Measurements from ENCODE around the gene PRAMEF17.
"Not testable (repeated sequence)": the region's sequence is repeated elsewhere in the genome, so short reads cannot be mapped to it uniquely, and the experiment has no call there.

The PRAMEF17 gene, protein sequence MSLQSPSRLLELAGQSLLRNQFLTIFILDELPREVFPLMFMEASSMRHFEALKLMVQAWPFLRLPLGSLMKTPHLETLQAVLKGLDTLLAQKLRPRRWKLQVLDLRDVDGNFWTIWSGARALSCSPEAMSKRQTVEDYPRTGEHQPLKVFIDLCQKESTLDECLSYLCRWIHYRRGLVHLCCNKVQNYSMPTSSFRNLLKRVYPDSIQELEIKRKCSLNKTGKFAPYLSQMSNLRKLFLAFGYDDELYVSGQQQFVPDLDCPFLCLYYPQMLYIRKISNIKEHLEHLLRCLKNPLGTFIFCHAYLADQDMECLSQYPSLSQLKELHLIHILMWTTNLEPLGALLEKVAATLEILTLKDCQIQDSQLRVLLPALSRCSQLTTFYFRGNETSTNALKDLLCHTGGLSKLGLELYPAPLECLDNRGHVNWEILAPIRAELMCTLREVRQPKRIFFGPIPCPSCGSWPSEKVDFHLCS

DNA sequence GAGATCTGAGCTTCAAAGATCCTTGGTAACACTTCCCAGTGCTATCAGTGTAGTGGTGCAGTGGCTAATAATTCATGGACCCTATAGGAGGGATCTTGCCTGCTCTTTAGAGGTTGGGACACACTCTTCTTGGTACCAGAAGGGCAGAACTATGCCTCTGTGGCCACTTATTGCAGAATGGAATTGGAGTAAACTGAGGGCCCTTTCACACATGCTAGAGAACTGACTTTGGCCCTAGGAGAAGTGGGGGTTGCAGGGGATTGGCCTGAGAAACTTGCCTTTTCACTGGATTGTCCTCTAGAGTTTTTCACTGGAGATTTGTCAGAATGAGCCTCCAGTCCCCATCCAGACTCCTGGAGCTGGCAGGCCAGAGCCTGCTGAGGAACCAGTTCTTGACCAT lies at the start of gene PRAMEF17:
TSS of gene PRAMEF17 (plus strand) at position 301 of the 400 bp plus-strand sequence. CDS start at position 327, 26 bp downstream.
- POLR2A ChIA-PET, CTCF ChIA-PET: not testable (repeated sequence)

DNA sequence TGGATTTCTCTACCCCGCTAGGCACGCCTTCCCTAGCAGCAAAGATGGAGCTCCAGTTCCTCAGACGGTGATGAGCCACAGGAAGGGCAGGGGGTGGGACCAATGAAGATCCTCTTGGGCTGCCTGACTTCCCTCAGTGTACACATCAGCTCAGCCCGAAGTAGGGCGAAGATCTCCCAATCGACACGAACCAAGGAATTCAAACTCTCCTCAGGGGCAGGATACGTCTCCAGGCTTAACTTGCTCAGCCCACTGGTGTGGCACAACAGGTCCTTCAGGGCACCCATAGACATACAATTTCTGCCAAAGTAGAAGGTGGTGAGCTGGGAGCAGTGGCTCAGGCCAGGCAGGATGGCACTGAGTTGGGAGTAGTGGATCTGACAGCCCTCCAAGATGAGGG lies 46.9 kb upstream of the PRAMEF17 start:
- POLR2A ChIA-PET; DNase-seq (ENCODE audit: extremely low spot score); CTCF ChIA-PET: not testable (repeated sequence)

More for the DNA sequence above, at the start of gene PRAMEF17:
- not testable (repeated sequence) for DNase-seq (ENCODE audit: extremely low spot score)

DNA sequence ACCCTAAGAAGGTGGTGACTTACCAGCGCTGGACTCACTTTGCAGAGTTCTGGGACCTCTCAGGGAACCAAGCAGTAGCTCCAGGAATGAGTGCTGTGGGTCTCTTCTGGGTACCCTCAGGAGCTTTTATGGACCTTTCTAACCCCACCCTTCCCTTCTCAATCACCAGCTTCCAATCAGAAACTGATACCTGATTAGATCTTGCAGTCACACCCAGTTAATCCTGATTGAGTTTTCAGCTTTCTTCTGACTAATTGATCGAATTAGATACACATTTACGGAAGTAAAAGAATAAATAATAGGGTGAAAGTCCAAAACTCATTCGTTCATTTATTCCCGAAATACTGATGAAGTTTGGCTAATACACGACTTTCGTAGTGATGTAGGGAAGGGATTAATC lies 42.4 kb upstream of the PRAMEF17 start, which contains the start of gene PRAMEF14:
TSS of gene PRAMEF14 (minus strand) at position 101 of the 400 bp plus-strand sequence. CDS start 1,820 bp downstream, outside the sequence.
- DNase-seq (ENCODE audit: extremely low spot score); CTCF ChIA-PET; POLR2A ChIA-PET: not testable (repeated sequence)

DNA sequence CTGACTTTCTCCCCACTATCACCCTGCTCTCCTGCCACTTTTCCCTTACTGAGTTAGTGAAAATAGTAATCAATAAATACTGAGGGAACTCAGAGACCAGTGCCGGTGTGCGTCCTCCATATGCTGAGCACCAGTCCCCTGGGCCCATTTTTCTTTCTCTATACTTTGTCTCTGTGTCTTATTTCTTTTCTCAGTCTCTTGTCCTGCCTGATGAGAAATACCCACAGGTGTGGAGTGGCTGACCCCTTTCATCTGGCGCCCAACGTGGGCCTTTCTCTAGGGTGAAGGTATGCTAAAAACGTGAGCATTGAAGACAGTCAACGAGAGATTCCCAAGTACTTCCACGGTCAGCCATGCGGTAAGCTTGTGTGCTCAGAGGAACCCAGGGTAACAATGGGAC lies 36.0 kb upstream of the PRAMEF17 start:
- CTCF ChIA-PET; DNase-seq (ENCODE audit: extremely low spot score); POLR2A ChIA-PET: not testable (repeated sequence)

DNA sequence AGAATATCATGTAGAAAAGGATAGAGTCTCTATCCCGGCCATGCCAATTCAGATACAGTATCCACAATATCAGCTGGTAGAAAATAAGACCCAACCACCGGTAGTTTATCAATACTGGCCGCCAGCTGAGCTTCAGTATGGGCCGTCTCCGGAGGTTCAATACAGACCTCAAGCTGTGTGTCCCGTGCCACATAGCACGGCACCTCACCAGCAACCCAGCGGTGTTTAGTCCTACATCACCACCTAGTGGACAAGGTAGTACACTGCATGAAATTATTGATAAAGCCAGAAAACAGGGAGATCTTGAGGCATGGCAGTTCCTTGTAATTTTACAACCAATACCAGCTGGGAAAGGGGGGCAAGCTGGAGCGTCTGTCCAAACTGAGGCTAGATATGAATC lies 35.0 kb upstream of the PRAMEF17 start:
- POLR2A ChIA-PET; CTCF ChIA-PET; DNase-seq (ENCODE audit: extremely low spot score): not testable (repeated sequence)

DNA sequence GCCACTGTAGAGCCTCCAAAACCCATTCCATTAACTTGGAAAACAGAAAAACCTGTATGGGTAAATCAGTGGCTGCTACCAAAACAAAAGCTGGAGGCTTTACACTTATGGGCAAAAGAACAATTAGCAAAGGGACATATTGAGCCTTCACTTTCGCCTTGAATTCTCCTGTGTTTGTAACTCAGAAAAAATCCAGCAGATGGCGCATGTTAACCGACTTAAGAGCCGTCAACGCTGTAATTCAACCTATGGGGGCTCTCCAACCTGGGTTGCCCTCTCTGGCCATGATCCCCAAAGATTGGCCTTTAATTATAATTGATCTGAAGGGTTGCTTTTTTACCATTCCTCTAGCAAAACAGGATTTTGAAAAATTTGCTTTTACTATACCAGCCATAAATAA lies 32.7 kb upstream of the PRAMEF17 start:
- CTCF ChIA-PET; DNase-seq (ENCODE audit: extremely low spot score); POLR2A ChIA-PET: not testable (repeated sequence)
- TF ChIP-seq, protein P1, sequence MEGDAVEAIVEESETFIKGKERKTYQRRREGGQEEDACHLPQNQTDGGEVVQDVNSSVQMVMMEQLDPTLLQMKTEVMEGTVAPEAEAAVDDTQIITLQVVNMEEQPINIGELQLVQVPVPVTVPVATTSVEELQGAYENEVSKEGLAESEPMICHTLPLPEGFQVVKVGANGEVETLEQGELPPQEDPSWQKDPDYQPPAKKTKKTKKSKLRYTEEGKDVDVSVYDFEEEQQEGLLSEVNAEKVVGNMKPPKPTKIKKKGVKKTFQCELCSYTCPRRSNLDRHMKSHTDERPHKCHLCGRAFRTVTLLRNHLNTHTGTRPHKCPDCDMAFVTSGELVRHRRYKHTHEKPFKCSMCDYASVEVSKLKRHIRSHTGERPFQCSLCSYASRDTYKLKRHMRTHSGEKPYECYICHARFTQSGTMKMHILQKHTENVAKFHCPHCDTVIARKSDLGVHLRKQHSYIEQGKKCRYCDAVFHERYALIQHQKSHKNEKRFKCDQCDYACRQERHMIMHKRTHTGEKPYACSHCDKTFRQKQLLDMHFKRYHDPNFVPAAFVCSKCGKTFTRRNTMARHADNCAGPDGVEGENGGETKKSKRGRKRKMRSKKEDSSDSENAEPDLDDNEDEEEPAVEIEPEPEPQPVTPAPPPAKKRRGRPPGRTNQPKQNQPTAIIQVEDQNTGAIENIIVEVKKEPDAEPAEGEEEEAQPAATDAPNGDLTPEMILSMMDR (IDR thresholded peaks at IDR 0.05; ENCODE audit: control extremely low read depth, extremely low read depth, low read depth, missing control alignments), result peak; percentile 57

DNA sequence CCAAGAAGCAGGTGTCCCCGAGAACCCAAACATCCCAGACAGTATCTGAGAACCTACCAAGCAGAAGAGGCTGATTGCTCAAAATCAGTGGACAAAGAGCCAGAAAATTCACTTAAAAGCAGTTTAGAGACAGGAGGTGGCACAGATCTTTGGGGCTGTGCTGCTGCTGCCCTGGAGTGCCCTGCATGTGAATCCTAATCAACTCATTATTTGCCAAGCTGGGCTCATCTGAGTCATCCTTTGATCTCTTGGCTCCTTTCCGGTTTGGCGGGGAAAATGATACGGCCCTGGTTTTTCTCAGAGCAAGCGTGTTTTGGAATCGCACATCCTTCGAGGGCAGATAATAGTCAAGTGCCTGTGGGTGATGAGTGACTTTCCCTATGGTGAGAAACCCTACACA lies 27.1 kb upstream of the PRAMEF17 start:
- CTCF ChIA-PET; DNase-seq (ENCODE audit: extremely low spot score); POLR2A ChIA-PET: not testable (repeated sequence)

DNA sequence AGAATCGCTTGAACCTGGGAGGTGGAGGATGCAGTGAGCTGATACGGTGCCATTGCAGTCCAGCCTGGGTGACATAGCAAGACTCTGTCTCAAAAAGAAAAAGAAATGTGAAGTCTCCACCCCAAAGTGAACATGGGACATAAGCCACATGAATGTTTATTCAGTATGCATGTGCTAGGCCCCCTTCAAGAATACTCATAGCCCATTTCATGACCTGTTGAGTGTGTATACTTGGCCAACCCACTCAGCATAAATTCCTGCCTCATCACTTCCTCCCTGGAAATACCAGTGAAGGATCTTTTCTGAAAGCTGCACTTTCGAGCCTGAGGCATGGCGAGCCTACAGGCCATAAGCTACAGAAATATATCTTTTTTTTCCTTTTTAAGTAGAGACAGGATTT lies 24.5 kb upstream of the PRAMEF17 start:
- POLR2A ChIA-PET; CTCF ChIA-PET; DNase-seq (ENCODE audit: extremely low spot score): not testable (repeated sequence)

DNA sequence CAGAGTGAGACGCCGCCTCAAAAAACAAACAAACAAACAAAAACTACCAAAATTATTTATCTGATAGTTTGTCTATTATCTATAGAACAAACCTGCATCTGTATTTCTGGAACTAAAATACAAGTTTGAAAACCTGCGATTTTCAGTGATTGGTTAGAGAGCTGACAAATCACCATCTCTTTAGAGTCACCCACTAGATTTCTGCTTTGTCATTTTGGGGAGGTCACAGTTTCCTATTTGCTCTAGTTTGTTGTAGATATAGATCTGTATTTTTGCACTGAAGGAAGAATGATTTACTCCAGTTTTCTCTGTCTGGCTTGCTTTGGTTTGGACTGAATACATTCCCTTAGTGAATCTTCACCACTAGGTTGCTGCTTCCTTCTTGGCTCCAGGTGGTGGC lies 22.9 kb upstream of the PRAMEF17 start:
- CTCF ChIA-PET; POLR2A ChIA-PET; DNase-seq (ENCODE audit: extremely low spot score): not testable (repeated sequence)

DNA sequence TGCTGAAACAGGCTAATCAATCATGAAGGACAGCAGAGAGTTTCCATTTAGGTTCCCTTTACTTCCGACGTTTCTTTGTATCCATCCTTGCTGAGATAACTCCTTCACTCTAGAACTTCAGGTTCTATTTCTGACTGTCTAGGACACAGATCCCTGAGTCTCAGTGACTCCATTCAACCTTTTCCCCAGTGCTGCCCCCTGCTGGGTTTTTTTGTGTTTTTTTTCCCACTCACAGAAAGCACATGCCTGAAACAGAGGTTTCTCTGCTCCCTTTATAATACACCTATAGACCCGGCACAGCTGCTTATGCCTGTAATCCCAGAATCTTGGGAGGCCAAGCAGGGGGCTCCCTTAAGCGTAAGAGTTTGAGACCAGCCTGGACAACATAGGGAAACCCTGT lies 20.9 kb upstream of the PRAMEF17 start:
- DNase-seq (ENCODE audit: extremely low spot score); POLR2A ChIA-PET; CTCF ChIA-PET: not testable (repeated sequence)

DNA sequence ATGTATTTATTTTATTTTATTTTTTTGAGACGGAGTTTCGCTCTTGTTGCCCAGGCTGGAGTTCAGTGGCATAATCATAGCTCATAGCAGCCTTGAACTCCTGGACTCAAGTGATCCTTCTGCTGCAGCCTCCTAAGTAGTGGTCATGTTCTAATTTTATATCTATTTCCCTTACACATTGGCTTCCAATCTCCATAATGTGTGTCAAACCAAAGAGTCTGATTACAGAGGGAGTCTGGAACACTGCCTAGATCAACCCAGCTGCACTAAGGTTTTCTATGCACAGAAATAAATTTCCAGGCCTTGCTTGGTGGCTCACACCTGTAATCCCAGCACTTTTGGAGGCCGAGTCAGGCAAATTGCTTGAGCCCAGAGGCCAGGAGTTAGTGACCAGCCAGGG lies 10.4 kb upstream of the PRAMEF17 start:
- DNase-seq (ENCODE audit: extremely low spot score); POLR2A ChIA-PET; CTCF ChIA-PET: not testable (repeated sequence)

DNA sequence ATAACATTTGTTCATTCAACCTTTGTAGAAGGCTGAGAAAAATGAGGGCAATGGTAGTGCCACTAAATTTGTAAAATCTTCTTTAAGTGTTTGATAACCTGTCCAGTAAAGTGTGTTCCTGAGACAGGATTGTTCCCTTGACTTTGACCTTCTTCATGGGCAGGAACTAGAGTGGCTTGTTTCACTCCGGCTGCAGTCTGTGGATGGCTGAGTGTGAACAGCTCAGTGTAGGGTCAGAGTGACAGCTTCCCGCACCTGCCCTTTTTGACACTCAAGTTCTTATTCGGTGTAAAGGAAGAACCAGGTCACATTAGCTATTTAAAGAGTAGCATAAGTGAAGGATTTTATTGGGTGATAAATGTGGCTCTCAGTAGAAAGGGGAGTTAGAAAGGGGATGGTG lies 9.1 kb upstream of the PRAMEF17 start:
- CTCF ChIA-PET; DNase-seq (ENCODE audit: extremely low spot score); POLR2A ChIA-PET: not testable (repeated sequence)

DNA sequence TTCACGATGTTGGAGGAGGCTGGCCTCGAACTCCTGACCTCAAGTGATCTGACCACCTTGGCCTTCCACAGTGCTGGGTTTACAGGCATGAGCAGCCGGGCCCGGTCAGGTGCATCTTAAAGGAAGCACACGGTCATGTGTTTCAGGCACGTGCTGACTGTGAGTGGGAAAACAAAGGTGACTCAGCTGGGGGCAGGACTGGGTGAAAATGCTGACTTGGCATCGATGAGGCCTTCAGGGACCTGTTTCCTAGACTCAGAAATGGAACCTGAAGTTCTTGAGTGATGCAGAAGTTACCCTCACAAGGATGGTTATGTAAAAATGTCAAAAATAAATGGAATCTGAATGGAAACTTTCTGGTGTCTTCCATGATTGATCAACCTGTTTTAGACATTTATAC lies 3.6 kb downstream of the PRAMEF17 start:
- DNase-seq (ENCODE audit: extremely low spot score); POLR2A ChIA-PET; CTCF ChIA-PET: not testable (repeated sequence)

DNA sequence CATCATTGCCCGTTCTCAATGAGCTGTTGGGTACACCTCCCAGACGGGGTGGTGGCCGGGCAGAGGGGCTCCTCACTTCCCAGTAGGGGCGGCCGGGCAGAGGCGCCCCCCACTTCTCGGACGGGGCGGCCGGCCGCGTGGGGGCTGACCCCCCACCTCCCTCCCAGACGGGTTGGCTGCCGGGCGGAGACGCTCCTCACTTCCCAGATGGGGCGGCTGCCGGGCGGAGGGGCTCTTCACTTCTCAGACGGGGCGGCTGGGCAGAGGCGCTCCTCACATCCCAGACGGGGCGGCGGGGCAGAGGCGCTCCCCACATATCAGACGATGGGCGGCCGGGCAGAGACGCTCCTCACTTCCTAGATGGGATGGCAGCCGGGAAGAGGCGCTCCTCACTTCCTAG lies 5.3 kb downstream of the PRAMEF17 start:
- POLR2A ChIA-PET; DNase-seq (ENCODE audit: extremely low spot score); CTCF ChIA-PET: not testable (repeated sequence)

DNA sequence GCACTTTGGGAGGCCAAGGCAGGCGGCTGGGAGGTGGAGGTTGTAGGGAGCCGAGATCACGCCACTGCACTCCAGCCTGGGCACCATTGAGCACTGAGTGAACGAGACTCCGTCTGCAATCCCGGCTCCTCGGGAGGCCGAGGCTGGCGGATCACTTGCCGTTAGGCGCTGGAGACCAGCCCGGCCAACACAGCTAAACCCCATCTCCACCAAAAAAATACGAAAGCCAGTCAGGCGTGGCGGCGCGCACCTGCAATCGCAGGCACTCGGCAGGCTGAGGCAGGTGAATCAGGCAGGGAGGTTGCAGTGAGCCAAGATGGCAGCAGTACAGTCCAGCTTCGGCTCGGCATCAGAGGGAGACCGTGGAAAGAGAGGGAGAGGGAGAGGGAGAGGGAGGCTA lies 5.9 kb downstream of the PRAMEF17 start:
- DNase-seq (ENCODE audit: extremely low spot score); POLR2A ChIA-PET; CTCF ChIA-PET: not testable (repeated sequence)
